GM19395 (cell line): ENCODE results near the gene MGAT5.

ENCODE experiments used
- ATAC-seq: cut with Tn5 transposase; IDR thresholded peaks from one replicate; pipeline ENCODE4 v1.9.1; 2021; ENCODE audit warnings: mild to moderate bottlenecking, moderate library complexity; ENCODE audit not compliant: unreplicated experiment

Gene MGAT5

GRCh38 chr2:134331081-134331480, 77.2 kb downstream of the MGAT5 start:
- ATAC-seq, result no peak

- no peak for ATAC-seq
Observed at GRCh38 chr2:134333646-134334189, 79.8 kb downstream of the MGAT5 start.

DNA sequence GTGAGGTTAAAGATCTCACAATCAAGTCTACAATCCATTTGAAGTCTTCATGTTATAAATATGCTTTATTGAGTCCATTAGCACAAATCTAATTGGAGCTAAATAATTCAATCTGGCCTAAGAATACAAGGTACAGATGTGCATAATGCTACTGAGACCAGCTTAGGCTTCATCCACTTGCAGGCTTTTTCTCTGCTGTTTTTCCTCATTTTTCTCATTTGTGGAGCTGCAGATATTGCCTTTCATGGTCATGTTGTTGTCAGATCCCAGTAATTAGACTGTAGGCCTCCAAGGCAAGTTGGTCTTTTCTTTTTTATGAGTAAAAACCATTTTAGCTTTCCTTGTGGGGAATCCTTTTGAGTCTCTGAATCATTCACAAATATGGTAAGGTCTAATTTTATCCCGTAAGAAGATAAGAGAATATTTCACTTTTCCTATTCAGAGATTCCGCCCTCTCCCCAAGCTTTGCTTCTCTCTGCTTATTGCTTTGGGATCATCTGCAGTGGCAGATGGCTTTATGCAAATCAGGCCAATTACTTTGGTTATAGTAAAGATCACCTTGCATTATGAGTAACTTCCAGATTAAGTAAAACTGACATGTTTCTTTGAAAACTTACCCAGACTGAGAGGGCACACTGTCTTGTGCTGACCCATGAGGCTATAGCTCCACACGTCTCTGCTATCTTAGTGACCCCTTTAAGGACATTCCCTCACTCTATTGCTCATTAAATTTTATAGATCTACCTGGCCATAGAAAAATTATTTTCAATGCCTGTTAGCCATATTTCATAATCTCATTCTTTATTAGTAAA, 80.9 kb downstream of the MGAT5 start:
- no peak for ATAC-seq

GRCh38 chr2:134335601-134336000, 81.7 kb downstream of the MGAT5 start:
- no peak for ATAC-seq

GRCh38 chr2:134336352-134336751, 82.5 kb downstream of the MGAT5 start:
- peak; percentile 97 for ATAC-seq

DNA sequence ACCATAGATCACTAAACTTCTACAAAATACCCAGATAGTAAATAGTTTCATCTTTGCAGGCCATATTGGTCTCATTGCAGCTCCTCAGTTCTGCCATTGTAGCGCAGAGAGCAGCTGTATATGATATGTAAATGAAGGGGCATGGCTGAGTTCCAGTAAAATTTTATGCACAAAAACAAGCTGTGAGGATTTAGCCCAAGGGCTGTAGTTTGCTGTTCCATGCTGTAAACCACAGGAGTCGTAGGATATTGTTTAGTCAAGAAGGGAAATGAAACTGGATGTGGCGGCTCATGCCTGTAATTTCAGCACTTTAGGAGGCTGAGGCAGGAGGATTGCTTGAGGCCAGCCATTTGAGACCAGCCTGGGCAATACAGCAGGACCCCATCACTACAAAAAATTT, 83.0 kb downstream of the MGAT5 start:
- ATAC-seq, result peak; percentile 14

GRCh38 chr2:134337631-134338030, 83.8 kb downstream of the MGAT5 start:
- ATAC-seq, result no peak

- no peak for ATAC-seq
Observed at GRCh38 chr2:134338208-134338607, 84.3 kb downstream of the MGAT5 start.

DNA sequence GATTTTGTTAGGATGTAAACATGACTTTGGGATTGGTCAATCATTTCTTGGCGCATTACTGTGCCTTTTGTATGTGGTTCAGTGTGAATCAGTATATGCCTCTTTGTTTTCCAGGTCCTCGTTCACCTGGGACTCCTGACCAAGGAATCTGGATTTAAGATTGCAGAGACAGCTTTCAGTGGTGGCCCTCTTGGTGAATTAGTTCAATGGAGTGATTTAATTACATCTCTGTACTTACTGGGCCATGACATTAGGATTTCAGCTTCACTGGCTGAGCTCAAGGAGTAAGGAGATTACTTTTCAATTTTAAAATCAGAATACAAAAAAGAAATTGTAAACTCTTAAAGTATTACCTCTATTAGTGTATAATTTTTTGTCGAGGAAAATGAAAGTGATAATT, 87.6 kb downstream of the MGAT5 start:
- no peak for ATAC-seq

GRCh38 chr2:134344954-134345697, 91.3 kb downstream of the MGAT5 start:
- ATAC-seq, result no peak

DNA sequence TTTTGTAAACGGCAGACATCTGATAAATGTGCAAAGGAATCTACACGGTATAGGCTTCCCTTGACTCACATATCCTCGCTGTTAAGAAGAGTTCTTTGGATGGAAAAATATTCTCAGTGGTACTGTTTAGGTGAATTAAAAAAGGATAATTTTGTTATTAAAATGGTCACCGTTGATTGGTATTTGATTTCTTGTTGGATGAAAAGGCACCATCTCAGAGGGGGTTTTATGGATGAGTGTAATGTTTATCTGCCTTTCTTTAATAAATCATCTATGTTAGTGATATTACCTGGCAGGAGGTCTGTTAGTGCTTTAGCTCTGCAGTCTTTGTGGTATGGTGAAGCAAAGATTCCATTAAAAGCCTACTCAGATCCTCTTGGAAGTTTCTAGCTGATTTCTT, 92.3 kb downstream of the MGAT5 start:
- no peak for ATAC-seq

- no peak for ATAC-seq
Observed at GRCh38 chr2:134347756-134348155, 93.9 kb downstream of the MGAT5 start.

GRCh38 chr2:134348239-134348638, 94.4 kb downstream of the MGAT5 start:
- ATAC-seq, result no peak

DNA sequence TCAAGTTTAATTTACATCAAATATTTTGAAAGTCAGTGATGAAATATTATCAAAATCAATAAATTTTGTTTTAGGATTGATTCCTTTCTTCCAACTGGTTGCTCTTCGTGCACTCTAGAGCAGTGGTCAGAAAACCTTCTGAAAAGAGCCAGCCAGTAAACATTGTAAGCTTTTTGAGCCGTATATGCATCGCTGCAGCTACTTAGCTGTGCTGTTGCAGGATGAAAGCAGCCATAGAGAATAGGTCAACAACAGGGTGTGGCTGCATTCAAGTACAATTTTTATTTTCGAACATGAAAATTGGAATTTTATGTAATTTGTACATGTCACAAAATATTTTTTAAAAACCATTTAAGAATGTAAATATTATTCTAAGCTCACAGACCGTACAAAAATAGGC, 94.9 kb downstream of the MGAT5 start:
- ATAC-seq, result no peak

DNA sequence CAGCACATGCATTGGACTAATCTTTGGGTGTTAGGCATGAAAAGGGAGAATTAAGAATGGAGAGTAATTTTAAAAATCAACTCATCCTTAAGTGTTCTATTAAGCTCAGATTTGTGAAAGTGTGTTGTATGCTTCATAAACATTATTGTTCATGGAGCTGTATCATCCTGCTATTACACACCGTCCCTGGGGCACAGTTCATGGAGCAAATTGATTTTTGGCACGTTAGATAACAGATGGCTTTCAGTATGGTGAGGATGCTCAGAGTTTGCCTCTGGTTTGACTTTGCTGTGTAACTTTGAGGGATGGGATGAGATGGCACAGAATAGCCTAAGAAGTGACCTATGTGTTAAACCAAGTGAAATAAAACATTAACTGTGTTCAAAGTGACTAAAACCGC, 97.1 kb downstream of the MGAT5 start:
- no peak for ATAC-seq

GRCh38 chr2:134351899-134352298, 98.0 kb downstream of the MGAT5 start:
- no peak for ATAC-seq

GRCh38 chr2:134352844-134353243, 99.0 kb downstream of the MGAT5 start:
- no peak for ATAC-seq

DNA sequence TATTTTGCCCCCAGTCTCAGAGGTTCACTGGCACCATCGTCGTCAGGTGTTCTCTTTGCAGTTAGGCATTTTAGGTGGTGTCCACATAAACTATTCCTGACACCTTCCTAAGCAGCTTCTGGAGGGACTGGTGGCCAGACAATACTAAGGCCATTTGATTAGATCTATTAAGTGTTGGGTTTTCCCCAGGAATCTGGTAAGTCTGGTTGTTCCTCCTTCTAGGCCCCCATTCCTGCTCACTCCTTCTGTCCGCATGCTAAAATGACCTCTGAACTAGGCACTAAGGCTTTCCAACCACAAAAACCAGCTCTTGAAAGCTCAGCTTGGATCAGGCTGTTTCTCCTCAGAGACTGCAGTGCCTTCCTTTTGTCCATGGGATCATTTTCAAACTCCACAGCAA, 100.7 kb downstream of the MGAT5 start:
- no peak for ATAC-seq

GRCh38 chr2:134357814-134358213, 103.9 kb downstream of the MGAT5 start:
- no peak for ATAC-seq

DNA sequence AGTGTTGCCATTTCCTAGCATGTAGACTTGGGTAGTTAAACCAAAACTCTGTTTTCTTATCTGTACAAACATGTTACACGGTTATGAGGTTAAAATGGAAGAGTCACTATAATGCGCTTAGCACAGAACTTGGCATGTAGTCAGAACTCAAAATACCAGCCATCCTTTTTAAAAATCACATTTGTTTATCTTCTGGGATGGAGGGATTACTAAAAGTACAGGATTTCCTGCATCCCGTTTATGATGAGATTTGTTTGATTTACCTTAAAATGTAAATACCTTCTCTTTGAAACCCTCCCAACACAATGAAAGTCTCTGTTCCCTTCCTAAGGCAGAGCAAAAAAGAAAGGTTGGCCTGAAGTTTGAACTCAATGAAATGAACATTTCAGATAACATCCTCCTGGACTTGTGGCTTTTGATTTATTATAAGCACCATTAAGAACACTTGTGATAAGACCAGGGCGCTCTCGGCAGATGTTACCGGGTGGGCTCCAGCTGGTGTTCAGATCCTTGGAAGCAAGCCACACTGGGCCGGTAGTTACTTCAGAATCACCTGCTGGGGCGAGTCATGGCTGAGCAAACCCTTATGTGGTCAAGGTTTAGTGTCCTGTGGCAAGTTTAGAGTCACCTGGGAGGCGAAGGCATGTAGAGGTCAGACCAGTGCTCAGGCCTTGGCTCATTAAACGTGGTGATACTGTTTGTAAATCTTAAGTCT, 105.7 kb downstream of the MGAT5 start:
- ATAC-seq, result no peak

DNA sequence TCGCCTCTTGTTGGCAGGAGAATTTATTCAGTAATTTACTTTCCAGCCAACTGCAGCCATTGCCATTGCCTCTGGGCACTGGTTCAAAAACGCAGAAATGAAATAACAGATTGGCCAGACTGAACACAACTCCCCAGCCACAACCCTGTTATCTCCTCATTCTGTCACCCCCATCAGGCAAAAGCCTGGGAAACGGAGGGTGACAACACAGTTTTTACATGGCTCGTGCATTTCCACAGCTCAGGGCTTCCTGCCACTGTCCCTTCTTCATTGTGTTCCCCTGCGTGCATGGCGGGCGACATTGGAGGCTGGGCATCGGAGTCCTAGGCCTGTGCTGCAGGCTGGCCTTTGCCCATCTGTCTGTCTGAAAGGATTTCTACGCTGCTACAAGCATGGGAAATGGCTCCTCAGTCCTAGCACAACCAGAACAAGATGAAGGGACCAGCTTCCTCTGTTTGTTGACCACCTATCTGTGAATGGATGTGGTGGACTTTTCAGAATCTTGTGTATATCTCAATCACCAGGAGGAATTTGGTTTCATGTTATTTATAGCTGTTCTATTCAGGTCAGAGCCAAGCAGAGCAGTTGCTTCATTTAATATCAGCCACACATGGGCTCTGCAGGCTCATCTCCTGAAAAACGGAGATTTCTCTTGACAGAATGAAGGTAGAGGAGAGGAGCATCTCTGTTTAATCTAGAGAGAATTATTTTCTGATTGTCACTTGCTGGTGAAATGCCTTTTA, 107.0 kb downstream of the MGAT5 start:
- ATAC-seq, result no peak
